NCI-H1417 (cell line): ENCODE data around the gene ADA.
A peak's percentile ranks its signal among the peaks of the same experiment; 100 is the strongest.
"Not testable (repeated sequence)": the region's sequence is repeated elsewhere in the genome, so short reads cannot be mapped to it uniquely, and the experiment has no call there.

Experiments used
- DNase-seq, 3 experiments: peaks; one replicate each; lab custom pipeline; 2025; lab: John Stamatoyannopoulos, UW

The ADA gene

DNA sequence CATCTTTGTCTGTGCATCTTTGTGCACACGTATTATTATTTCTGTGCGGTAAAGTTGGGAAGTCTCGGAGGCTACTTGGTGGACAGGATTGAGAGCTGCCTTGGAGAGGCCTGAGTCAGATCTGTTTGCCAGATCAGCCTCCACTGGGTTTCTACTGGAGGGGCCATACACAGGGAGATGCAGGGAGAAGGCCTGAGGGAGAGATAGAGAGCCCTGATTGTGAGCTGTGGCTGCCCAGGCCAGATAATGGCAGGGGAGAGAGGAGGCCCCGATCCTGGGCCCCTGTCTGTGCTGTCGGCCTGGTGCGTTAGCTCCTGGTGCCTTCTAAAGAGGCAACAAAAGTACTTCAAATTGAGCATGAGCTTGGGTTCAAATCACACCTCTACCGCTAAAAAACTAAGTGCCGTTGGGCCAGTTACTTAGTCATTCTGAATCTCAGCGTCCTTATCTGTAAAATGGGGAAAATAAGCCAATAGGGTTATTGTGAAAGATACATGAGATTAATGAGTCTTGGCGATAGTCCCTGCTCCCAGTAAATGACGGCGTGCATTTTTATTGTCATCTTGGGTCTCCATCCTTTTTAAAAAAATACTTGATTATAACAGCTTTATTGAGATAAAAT, 27.6 kb upstream of the ADA start:
- no peak for DNase-seq

DNA sequence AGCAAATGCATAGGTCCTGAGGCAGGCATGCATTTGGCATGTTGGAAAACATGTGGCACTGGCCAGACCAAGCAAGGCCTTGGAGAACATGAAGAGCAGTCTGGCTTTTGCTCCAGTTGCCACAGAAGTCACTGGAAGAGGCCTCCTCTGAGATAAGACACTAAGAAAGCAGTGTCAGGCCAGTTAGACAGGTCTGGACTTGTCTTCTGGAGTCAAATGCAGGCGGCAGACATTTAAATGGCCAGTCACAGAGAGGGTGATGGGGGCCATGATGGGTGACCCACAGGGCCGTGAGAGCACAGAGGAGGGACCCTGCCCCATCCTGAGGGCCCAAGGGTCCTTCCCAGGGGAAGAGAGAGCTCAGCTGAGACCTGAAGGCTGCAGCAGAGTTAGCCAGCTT, 26.7 kb upstream of the ADA start:
- DNase-seq = no peak

DNA sequence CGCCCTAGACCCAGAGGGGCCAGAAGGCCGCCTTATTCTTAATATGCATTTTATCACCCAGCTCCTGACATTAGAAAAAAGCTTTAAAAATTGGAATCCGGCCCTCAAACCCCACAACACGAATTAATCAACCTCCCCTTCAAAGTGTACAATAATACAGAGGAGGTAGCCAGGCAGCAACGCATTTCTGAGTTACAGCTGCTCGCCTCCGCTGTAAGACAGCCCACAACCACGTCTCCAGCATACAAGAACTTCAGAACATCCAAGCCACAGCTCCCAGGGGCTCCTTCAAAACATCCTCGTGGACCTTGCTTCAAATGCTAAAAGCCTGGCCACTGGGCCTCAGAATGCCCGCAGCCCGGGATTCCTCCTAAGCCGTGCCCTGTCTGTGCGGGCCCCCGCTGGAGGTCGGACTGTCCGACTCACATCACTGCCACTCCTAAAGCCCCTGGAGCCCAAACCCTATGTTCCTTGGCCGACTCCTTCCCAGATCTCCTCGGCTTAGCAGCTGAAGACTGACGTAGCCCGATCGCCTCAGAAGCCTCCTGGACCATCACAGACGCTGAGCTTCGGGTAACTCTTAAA, 20.9 kb upstream of the ADA start:
- DNase-seq = not testable (repeated sequence)

DNA sequence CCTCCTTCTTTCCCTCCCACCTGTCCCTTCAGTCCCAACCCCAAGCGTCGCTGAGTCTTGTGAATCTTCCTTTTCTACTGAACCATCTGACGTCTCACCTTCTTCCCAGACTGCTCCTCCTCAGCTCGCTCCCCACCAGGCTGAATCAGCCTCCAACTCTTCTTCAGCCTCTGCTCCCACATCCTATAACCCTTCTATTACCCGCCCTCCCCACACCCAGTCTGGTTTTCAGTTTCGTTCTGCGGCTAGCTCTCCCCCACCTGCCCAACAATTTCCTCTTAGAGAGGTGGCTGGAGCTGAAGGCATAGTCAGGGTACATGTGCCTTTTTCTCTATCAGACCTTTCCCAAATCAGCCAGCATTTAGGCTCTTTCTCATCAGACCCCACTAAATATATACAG, 20.0 kb upstream of the ADA start:
- DNase-seq = not testable (repeated sequence)

DNA sequence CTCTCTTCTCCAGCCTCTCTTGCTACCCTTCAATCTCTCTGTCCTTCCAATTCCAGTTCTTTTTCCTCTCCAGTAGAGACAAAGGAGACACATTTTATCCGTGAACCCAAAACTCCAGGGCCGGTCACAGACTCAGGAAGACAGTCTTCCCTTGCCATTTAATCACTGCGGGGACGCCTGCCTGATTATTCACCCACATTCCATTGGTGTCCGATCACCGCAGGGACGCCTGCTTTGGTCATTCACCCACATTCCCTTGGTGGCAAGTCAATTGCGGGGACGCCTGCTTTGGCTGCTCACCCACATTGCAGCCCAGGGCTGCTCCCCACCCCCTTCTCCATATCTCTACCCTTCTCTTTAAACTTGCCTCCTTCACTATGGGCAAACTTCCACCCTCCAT, 19.4 kb upstream of the ADA start:
- DNase-seq = not testable (repeated sequence)

DNA sequence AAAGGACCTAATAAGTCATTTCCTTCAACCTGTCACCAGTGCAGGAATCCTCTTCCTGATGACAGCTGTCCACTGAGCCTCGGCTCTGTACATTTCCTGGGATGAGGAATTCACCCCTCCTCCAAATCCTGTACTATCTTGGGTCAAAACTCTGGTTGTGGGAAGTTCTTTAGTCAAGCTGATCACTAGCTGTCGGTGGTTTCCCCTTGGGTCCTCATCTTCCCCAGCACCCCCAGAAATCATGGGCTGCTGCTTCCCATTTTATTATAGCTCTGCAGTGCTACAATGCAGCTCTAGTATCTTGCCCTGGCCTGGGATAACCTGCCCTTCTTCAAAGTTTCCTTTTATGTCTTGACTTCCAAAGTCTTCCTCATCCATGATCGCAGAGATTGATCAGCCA, 14.6 kb upstream of the ADA start:
- no peak for DNase-seq

DNA sequence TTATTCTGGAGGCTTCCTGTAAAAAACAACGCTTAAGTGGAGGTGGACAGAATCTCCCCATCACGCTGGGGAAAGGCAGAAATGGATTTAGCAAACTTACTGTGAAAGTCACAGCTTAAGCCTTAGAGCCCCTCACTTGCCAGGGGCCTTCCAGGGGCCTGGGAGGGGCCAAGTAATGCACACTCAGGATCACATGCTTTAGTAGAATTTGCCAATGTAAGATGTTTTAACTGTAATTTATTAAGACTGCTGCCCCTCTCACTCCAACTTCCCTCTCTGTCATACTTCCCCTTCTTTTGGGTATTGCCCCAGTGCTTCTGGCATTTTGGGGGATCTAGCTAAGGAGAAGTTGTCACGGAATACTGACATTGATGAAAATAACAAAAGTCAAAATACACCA, 12.6 kb upstream of the ADA start:
- DNase-seq = no peak

DNA sequence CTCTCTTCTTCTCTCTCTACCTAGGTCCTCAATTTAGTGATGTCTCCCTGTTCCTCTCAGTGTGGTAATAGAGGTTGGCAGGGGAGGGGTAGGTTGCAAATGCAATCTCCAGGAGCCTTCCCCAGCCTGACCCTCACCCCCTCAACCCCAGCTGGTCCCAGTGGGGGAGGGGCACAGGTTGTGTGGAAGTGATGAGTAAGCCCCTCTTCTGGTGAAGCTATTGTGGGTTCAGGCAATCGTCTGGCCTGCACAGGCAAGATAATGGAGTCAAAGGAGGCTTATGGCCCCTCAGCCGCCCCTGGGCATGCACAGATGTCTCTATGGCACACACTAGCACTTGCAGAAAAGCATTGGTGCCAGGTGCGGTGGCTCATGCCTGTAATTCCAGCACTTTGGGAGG, 10.8 kb upstream of the ADA start:
- no peak for DNase-seq

DNA sequence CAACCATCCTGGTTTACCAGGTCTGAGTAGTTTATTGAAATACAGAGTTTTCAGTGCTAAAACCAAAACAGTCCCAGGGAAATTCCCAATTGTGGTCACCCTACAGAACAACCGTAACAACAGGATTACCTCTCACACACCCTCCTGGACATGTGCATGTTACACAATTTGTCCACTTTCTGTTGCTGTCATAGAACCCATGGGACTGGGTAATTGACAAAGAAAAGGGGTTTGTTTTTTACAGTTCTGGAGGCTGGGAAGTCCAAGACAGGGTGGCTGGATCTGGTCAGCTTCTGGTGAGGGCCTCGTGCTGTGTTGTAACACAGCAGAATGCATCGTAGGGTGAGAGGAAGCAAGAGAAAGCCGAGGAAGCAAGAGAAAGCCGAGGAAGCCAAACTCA, 9.1 kb upstream of the ADA start:
- DNase-seq = no peak

DNA sequence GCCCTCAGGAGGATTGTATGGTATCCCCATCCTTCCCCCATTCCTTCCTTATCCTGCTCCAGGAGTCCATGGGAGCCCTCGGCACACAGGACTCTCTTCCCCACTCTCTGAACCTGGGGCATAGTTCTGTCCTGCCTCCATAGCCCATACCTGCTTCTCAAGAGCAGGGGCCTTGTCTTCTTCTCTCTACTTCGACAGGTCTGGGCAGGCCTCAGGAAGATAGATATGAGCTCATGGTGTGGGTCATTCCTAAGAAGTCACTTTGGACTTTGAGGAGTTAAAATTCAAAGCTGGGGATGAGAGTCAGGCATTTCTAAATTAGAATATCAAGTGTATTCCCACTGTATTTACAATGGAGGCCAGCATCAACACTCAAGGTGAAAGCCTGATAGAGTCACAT, 8.4 kb upstream of the ADA start:
- no peak for DNase-seq

DNA sequence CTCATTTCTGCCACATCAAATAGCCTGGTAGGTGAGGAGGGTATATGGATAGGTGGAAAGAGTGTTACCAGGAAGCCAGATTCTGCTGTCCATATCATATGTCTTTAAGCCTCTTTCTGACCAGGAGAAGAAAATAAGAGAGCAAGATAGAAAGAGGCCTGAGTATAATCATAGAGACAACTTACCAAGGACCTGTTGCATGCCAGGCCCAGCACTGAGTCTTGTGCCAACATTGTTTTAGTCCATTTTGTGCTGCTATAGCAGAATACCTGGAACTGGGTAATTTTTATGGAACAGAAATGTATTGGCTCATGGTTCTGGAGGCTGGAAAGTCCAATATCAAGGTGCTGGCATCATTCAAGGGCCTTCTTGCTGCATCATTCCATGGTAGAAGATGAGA, 7.3 kb upstream of the ADA start:
- no peak for DNase-seq

DNA sequence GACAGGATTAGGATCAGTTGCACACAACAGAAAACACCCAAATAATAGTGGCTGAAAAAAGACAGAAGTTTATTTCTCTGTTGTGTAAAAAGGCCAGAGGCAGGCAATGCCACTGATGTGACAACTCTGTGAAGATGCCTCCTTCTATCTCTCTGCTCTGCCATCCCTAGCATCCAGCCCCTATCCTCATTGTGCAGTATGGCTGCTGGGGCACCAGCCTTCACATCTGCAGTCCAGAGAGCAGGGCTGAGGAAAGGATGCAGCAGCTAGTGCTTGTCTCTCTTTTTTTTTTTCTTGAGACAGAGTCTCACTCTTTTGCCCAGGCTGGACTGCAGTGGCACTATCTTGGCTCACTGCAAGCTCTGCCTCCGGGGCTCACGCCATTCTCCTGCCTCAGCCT, 6.4 kb upstream of the ADA start:
- DNase-seq = no peak

DNA sequence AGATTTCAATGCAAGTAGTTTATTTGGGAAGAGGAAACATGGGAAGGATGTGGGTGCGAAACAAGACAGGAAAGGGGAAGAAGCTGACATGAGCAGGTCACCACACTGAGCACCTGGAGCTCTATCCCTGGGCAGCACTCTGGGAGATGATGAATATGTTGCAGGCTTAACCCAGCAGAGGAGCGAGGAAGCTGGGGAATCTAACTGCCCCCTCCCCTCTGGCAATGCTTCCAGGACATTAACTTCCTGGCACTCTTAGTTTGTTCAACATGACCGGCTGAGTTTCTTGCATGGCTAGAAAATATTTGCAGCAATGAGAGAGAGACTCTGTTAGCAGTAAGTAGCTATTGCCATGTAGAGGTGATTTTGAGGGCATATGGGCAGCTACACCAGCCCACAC, 4.9 kb upstream of the ADA start:
- peak in 1 of 3 experiments; percentile 43 for DNase-seq

DNA sequence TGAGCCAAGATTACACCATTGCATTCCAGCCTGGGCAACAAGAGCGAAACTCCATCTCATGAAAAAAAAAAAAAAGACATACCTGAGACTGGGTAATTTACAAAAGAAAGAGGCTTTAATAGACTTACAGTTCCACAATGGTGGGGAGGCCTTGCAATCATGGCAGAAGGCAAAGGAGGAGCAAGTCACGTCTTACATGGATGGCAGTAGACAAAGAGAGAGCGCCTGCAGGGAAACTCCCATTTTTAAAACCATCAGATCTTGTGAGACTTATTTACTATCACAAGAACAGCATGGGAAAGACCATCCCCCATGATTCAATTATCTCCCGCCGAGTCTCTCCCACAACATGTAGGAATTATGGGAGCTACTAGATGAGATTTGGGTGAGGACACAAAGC, 2.7 kb upstream of the ADA start:
- DNase-seq = not testable (repeated sequence)

DNA sequence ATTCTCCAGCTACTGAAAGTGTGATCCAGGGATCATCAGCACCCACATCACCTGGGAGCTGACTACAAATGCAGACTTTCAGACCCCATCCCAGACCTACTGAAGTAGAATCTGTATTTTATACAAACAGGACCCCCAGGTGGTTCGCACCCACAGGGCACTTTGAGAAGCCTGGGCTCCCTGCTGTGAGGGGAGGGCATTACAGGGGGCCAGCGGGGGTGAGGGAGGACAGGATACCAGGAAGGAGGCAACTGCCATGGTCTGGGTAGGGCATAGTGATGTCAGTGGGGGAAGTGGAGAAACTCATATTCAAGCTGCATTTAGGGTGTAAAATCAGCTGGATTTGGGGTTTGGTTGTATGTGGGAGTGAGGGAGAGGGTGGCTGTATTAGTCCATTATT, 2.0 kb upstream of the ADA start:
- DNase-seq = no peak

DNA sequence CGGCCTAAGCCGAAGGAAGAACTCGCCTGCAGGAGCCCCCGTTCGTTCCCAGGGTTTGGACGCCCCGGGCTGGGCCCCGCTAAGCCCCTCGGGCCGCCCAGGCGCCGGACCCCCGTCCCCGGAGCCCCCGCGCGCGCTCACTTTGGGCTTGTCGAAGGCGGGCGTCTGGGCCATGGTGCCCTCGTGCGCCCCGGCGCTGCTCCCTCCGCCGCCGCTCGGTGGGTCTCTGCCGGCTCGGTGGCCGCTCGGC, 140 bp downstream of the ADA start:
- DNase-seq = no peak

DNA sequence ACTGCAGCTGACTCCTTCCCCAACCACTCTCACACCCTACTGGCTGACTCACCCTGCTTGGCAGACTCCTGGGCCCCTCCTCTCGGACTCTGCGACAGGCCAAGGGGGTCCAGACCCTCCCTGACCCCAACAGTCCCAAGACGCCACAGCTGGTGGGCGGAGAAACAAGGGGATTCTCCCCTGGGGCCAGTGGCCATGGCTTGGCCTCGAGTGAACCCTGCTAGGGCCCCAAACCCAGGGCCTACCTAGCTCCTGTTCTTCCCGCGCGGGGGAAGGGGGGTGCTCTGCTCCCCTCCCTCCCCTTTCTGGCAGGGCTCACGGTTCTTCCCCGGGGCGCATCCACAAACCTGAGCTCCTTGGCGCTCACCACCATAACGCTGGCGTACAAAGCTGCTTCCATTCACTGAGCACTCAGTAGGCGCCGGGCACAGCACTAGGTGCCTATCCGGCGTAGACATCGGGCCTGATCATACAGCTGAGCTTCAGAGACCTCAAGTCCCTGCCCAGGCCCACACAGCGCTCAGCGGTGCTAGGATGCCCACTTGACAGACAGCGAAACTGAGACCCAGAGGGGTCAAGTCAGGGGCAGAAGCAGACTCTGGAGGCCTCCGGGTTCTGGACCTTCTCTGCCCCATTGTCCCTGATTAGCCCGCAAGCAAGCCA, 597 bp downstream of the ADA start:
- no peak for DNase-seq

DNA sequence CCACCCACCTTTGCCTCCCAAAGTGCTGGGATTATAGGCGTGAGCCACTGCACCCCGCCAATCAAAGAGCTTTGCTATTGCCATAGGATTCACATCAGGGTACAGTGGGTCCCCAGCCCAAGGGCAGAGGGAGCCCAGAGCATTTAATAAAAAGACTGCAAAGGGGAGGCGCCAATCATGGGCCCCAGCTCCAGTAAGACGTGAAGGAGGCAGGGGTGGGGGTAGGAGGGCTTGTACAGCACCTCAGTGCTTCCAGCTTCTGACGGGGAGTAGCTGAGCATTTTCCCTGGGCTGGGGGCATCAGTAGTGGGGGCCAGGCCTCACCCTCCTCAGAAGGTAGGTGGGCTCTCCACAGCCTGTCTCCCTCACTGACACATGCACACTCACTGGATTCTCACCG, 1.5 kb downstream of the ADA start:
- no peak for DNase-seq

DNA sequence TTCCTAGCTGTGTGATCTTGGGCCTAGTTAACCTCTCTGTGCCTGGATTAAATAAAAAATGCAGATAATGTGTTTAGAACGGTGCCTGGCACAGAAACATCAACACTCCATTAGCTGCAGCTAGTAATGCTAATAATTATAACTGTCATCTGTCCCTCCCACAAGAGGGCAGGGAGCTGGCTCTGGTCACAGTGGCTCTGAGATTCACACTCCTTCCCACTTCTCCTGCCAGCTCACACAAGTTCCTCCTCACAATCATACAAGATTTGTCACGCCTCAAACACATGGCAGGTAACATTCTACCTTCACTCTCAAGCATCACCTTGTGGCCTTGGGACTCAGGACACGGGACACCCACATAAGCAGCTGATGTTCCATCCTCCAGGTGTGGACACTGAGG, 2.4 kb downstream of the ADA start:
- no peak for DNase-seq

DNA sequence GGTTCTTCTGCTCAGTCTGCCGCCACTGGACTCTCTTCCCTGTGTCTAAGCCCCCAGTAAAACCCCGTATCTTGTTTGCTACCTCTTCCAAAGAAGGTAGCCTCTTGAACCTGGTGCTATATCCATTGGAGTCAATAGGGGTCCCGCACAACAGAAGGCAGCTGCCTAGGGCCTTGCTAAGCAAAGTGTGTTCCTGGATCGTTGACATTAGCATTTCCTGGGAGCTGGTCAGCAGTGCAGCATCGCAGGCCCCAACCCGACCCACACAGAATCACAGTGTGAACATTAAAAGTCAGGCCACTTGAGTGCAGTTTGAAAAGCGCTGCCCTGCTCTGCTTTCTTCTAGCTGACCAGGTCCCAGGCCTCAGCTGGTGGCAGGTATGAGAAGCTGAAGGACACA, 2.9 kb downstream of the ADA start:
- no peak for DNase-seq

DNA sequence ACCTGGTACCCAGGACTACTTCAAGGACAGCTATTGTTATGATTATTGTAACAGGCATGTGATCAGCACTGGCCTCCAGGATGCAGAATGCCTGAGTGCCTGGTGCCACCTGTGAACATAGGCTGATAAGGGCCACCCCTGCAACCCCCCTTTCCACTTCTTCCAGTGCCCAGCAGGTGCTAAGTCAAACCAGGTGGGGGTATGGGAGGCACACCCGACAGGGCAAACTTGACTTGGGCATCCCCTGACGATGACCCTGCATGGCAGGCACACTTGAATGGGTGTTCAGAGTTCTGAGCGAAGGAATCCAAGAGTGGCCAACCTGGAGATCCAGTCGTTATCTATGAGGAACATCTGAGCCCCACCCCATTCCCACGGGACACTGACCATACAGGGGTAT, 3.4 kb downstream of the ADA start:
- no peak for DNase-seq

DNA sequence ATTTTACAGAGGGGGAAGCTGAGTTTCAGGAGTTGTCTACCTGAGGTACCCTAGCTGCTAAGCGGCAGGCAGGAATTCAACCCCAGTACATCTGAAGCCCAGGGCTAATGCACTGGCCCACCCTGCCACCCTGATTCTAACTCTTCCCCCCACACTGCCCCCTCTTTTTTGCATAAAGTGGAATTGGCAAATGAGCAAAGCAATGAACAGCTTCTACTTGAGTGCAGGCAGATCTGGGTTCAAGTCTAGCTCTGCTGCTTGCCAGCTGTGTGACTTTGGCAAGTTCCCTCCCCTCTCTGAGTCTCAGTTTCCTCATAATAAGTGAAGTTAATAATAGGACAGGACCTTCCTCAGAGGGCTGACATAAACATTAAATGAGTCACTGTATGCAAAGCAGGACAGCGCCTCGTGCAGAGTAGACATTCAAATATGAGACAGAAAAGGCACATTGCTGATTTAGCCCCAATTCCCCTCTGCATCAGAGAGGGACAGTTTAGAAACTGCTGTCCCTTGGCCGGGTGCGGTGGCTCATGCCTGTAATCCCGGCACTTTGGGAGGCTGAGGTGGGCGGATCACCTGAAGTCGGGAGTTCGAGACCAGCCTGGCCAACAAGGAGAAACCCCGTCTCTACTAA, 4.7 kb downstream of the ADA start:
- DNase-seq = no peak

DNA sequence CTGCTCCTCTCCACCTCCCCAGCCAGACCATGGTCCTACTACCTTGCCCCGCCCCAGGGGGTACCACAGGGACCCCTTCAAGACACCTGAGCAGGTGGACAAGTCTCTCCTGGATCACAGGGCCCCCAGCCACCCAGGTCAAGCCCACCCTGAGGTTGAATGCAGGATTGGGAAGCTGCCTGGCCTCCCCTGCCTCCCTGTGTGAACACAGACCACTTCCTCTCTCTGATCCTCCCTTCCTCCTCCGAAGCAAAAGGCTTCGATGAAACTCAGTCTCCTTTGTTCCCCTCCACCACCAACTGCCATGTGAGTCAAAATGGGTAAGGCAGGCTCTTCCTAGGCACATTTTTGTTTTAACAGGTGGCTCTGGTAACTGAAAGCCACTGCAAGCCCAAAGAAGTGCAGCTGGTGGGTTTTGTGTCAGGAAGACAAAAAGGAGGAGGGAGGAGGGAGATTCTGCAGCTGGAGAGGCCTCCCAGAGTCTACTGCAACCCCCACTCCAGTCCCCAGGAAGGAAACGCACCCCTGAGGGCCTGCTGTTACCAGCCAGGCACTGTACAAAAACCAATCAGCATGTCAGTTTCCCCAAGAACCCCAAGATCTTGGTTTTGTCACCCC, 5.4 kb downstream of the ADA start:
- peak in 2 of 3 experiments; percentile 34 to 65 for DNase-seq
